Left lung (tissue), 10 donors: ENCODE results near the gene SPTBN5. TPM values are rescaled to one million over a fixed set of nuclear protein-coding genes. Genes with fewer than 3 reads are reported as not detected.

Source experiments
- ATAC-seq: fragments of 200-7000 bp; cut with Tn5 transposase; one replicate; pipeline ENCODE4 v1.9.1; 2020; ENCODE audit warnings: moderate library complexity
- DNase-seq, 4 donors: peaks; one replicate each; pipeline ENCODE4 v3.0.0-alpha.2; 2013 to 2020
- H3K27ac ChIP-seq, 2 donors: fragments of 200-600 bp; sonication (generic) in 1 of 2; one replicate each; pipeline versions ENCODE4 v1.5.0 to v1.8.0; 2020 to 2021
- H3K27me3 ChIP-seq, 2 donors: fragments of 200-600 bp; sonication (generic) in 1 of 2; one replicate each; pipeline versions ENCODE4 v1.5.0 to v1.8.0; 2020 to 2021
- H3K36me3 ChIP-seq, 2 donors: fragments of 200-600 bp; sonication (generic) in 1 of 2; one replicate each; pipeline versions ENCODE4 v1.5.0 to v1.8.0; 2020 to 2021
- H3K4me1 ChIP-seq, 2 donors: fragments of 200-600 bp; one replicate each; pipeline ENCODE4 v1.8.0; 2021
- H3K4me3 ChIP-seq, 2 donors: fragments of 200-600 bp; sonication (generic) in 1 of 2; one replicate each; pipeline versions ENCODE4 v1.5.0 to v1.8.0; 2020 to 2021; ENCODE audit warnings: mild to moderate bottlenecking in 1 of 2
- H3K9me3 ChIP-seq, 2 donors: fragments of 200-600 bp; sonication (generic) in 1 of 2; one replicate each; pipeline versions ENCODE4 v1.5.0 to v1.8.0; 2020 to 2021
- CTCF ChIP-seq, 2 donors: fragments of 200-600 bp; sonication (generic) in 1 of 2; IDR thresholded peaks; one replicate each; pipeline versions ENCODE4 v1.5.0 to v1.8.0; 2021; ENCODE audit warnings: antibody characterized with exemption in 2 of 2
- intact Hi-C, 2 donors: fragments of 100-400 bp; cut with DNase I; formaldehyde crosslinking; loops; one replicate each; pipeline versions ENCODE4 v1.11.2 to v1.14.2; 2022
- polyA plus RNA-seq, 6 donors: library from polyadenylated mRNA; unstranded; fragments of 120-200 nt; gene quantifications; one replicate each; pipeline ENCODE4 v1.2.1, GENCODE V29; 2013; ENCODE audit not compliant: insufficient read length in 6 of 6
- total RNA-seq, 2 donors: library from RNA; stranded (reverse); fragmentation: NEBNext Ultra II Directional; extraction: Animal tissue kit (Norgen Biotek cat#: 25700); gene quantifications; one replicate each; pipeline ENCODE4 v1.2.1, GENCODE V29; 2021
- donor health status: DM: no; HTN: yes; CAD: no.
- donor health status: DM: no; HTN: no; CAD: no.

Gene SPTBN5
- total and polyA plus RNA-seq, 8 donors: 0.67 to 4.8 (median 1.3) TPM

- DNase-seq (no peak), ATAC-seq (no peak)
- intact Hi-C loops: no loop called here
- H3K36me3 ChIP-seq: peaks cover 0 to 7% of the 10 kb centered on the region in 2 donors
- no peak for TF ChIP-seq CTCF (IDR thresholded peaks at IDR 0.05)
- no peak overlapping the region for H3K27ac ChIP-seq
- H3K4me3 ChIP-seq: no peak overlapping the region
- H3K4me1 ChIP-seq: peaks cover 0 to 3% of the 10 kb centered on the region in 2 donors
- H3K27me3 ChIP-seq: no peaks in the 10 kb centered on the region
- H3K9me3 ChIP-seq: no peaks in the 10 kb centered on the region
Observed at GRCh38 chr15:41856262-41856661, 37.6 kb downstream of the SPTBN5 start.

DNA sequence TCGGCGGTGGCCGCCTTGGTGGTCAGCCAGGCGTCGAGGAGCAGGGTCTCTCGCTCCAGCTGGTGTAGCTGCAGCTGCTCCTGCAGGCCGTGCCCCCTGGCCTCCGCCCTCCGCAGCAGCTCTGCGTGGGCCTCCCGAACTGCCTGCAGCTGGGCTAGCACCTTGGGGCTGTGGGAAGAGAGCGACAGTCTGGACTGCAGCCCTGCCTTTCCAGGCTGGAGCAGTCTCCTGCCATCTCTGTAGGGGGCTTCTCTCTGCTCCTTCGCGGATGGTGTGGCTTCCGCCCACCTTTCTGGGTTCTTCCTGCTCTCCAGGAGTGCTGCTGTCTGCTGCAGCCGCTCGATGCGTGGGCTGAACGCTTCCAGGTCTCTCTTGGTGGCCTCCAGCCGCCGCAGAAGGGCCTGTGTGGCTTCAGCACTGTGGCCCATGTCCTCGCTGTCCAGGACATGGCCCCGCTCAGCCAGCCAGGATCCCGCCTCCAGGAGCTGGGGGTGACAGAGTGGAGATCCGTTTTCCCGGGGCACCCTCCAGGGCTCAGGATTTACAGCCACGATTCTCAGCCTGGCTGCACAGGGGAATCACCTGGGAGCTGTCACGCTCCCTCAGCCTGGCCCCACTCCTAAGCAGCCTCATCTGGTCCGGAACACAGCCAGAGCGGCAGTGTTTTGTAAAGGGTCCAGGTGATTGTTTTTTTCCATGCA lies 38.4 kb downstream of the SPTBN5 start:
- Histone ChIP-seq H3K27me3 (no peaks in the 10 kb centered on the region), H3K4me1 (peaks cover 0 to 3% of the 10 kb centered on the region in 2 donors), H3K36me3 (peaks cover 0 to 7% of the 10 kb centered on the region in 2 donors), H3K9me3 (no peaks in the 10 kb centered on the region), H3K27ac (no peak overlapping the region), H3K4me3 (no peak overlapping the region)
- no peak for TF ChIP-seq CTCF (IDR thresholded peaks at IDR 0.05)
- intact Hi-C loops: no loop called here
- DNase-seq (no peak), ATAC-seq (no peak)

DNA sequence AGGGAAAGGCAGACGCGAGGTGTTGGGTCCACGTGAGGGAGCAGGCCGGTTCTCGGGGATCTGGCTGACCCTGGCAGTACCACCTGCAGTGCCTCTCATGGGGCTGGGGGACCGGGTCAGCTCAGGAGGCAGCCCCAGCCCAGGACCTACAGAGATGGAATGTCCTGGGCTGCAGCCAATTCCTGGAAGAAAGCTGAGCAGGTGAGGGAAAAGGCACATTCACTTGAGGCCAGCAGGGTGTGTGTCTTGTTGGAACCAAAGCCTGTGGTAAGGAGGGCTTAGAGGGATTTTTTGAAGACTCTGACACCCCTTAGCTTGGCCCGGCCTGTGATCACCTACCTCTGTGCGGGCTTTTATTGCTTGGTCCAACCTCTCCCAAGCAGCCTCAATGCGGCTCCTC lies 39.4 kb downstream of the SPTBN5 start:
- Histone ChIP-seq H3K4me1 (peaks cover 0 to 3% of the 10 kb centered on the region in 2 donors), H3K9me3 (no peaks in the 10 kb centered on the region), H3K27me3 (no peaks in the 10 kb centered on the region), H3K27ac (no peak overlapping the region), H3K36me3 (peaks cover 0 to 14% of the 10 kb centered on the region in 2 donors), H3K4me3 (no peak overlapping the region)
- no peak for DNase-seq
- intact Hi-C loops: no loop called here
- TF ChIP-seq CTCF (IDR thresholded peaks at IDR 0.05): no peak
- no peak for ATAC-seq

- H3K4me3 ChIP-seq: no peak overlapping the region
- H3K27ac ChIP-seq: no peak overlapping the region
- ATAC-seq (no peak), DNase-seq (no peak)
- no peak for TF ChIP-seq CTCF (IDR thresholded peaks at IDR 0.05)
- intact Hi-C loops: no loop called here
- H3K9me3 ChIP-seq: no peaks in the 10 kb centered on the region
- no peaks in the 10 kb centered on the region for H3K27me3 ChIP-seq
- peaks cover 0 to 20% of the 10 kb centered on the region in 2 donors for H3K36me3 ChIP-seq
- peaks cover 0 to 3% of the 10 kb centered on the region in 2 donors for H3K4me1 ChIP-seq
Observed at GRCh38 chr15:41853831-41854230, 40.0 kb downstream of the SPTBN5 start.

GRCh38 chr15:41852736-41853590 lies 40.9 kb downstream of the SPTBN5 start:
- TF ChIP-seq CTCF (IDR thresholded peaks at IDR 0.05): no peak
- H3K27me3 ChIP-seq: no peaks in the 10 kb centered on the region
- peaks cover 0 to 3% of the 10 kb centered on the region in 2 donors for H3K4me1 ChIP-seq
- H3K9me3 ChIP-seq: no peaks in the 10 kb centered on the region
- H3K27ac ChIP-seq: no peak overlapping the region
- H3K36me3 ChIP-seq: peaks cover 0 to 29% of the 10 kb centered on the region in 2 donors
- DNase-seq: no peak
- H3K4me3 ChIP-seq: no peak overlapping the region
- intact Hi-C loops: no loop called here
- peak; percentile 19 for ATAC-seq
